H1 (cell line): ENCODE measurements around the gene PLAC9. TPM values are rescaled to one million over a fixed set of nuclear protein-coding genes. Genes with fewer than 3 reads are reported as not detected.

Experiments
- CTCF ChIA-PET: fragments of 300-600 bp; sonication (Branson Sonifier 250); formaldehyde crosslinking; loops from one replicate; lab custom pipeline; 2021; ENCODE audit not compliant: partially characterized antibody; lab: Charles Lee
- POLR2A ChIA-PET: fragments of 300-600 bp; sonication (Branson Sonifier 250); formaldehyde crosslinking; loops from one replicate; lab custom pipeline; 2021; ENCODE audit warnings: inconsistent platforms; ENCODE audit not compliant: partially characterized antibody; lab: Charles Lee
- DNase-seq, 2 experiments: peaks; one replicate each; pipeline versions ENCODE4 v3.0.0 to v3.0.0-alpha.2; 2010 to 2022; ENCODE audit warnings: low spot score in 2 of 2, low read depth in 1 of 2, mixed read lengths in 1 of 2
- FAIRE-seq: peaks from 2 replicates; lab custom pipeline; 2011; peaks lifted over from hg19 to GRCh38; lab: Jason Lieb, UNC
- H2AFZ ChIP-seq: 2 replicates; pipeline ENCODE4 v1.8.1; 2012; ENCODE audit warnings: low read length, inconsistent platforms
- H2AK5ac ChIP-seq: 2 replicates; pipeline ENCODE4 v1.6.1; 2013; ENCODE audit warnings: low read depth, low read length
- H2BK120ac ChIP-seq: replicated peaks from 2 replicates; pipeline ENCODE3; 2013; ENCODE audit warnings: low read depth, low read length, inconsistent platforms
- H2BK12ac ChIP-seq: 2 replicates; pipeline ENCODE4 v1.6.1; 2013; ENCODE audit warnings: low read depth, low read length
- H2BK15ac ChIP-seq: 2 replicates; pipeline ENCODE4 v1.6.1; 2013; ENCODE audit warnings: low read length
- H2BK20ac ChIP-seq: 2 replicates; pipeline ENCODE4 v1.6.1; 2013; ENCODE audit warnings: low read length
- H2BK5ac ChIP-seq: 2 replicates; pipeline ENCODE4 v1.6.1; 2013; ENCODE audit warnings: low read depth, low read length
- H3K14ac ChIP-seq: 2 replicates; pipeline ENCODE4 v1.6.1; 2013; ENCODE audit warnings: inconsistent platforms; ENCODE audit not compliant: insufficient read length
- H3K18ac ChIP-seq: 2 replicates; pipeline ENCODE4 v1.6.1; 2013; ENCODE audit warnings: low read length; ENCODE audit errors: extremely low read depth
- H3K23ac ChIP-seq: 2 replicates; pipeline ENCODE4 v1.6.1; 2013; ENCODE audit warnings: inconsistent platforms; ENCODE audit not compliant: insufficient read length
- H3K23me2 ChIP-seq: 2 replicates; pipeline ENCODE4 v1.6.1; 2013; ENCODE audit warnings: low read depth, low read length
- H3K27ac ChIP-seq: 2 replicates; pipeline ENCODE4 v1.6.1; 2011; ENCODE audit warnings: low read depth, low read length, inconsistent platforms
- H3K27me3 ChIP-seq, 4 experiments: replicated peaks in 1 of 4; 1 replicate in 1 of 4; 2 replicates in 3 of 4; pipeline versions ENCODE4 v1.6.1 to v1.8.1; 2011 to 2013; ENCODE audit warnings: low read length in 3 of 4, mild to moderate bottlenecking in 3 of 4, inconsistent platforms in 2 of 4, mixed read lengths in 2 of 4, moderate library complexity in 1 of 4; ENCODE audit not compliant: control insufficient read depth in 3 of 4, insufficient read depth in 3 of 4; ENCODE audit errors: extremely low read depth in 1 of 4
- H3K36me3 ChIP-seq, 4 experiments: 2 replicates each; pipeline versions ENCODE4 v1.6.1 to v1.8.1; 2011 to 2013; ENCODE audit warnings: mild to moderate bottlenecking in 4 of 4, low read length in 3 of 4, moderate library complexity in 2 of 4, control low read depth in 1 of 4, inconsistent platforms in 1 of 4; ENCODE audit not compliant: insufficient read depth in 4 of 4, control insufficient read depth in 2 of 4
- H3K4ac ChIP-seq: replicated peaks from 2 replicates; pipeline ENCODE3; 2013; ENCODE audit warnings: low read length, low read depth, mixed read lengths, inconsistent platforms; ENCODE audit not compliant: insufficient read length
- H3K4me1 ChIP-seq, 4 experiments: replicated peaks in 1 of 4; 1 replicate in 1 of 4; 2 replicates in 3 of 4; pipeline versions ENCODE4 v1.6.1 to v1.8.1; 2011 to 2013; ENCODE audit warnings: low read length in 3 of 4, inconsistent platforms in 2 of 4, mixed read lengths in 1 of 4; ENCODE audit not compliant: insufficient read depth in 4 of 4, control insufficient read depth in 3 of 4
- H3K4me2 ChIP-seq, 2 experiments: 2 replicates each; pipeline versions ENCODE4 v1.6.1 to v1.8.1; 2011 to 2013; ENCODE audit warnings: low read depth in 2 of 2, low read length in 2 of 2, control low read depth in 1 of 2, inconsistent platforms in 1 of 2, mild to moderate bottlenecking in 1 of 2; ENCODE audit not compliant: insufficient read depth in 1 of 2
- H3K4me3 ChIP-seq, 4 experiments: fragments of 200-600, 300-600 bp in 1 of 4; sonication (generic), shearing (Covaris generic), sonication (Bioruptor Twin) in 1 of 4; 2 replicates each; pipeline versions ENCODE4 v1.5.1 to v1.8.1; 2011 to 2016; ENCODE audit warnings: low read length in 4 of 4, low read depth in 3 of 4, control low read depth in 2 of 4, inconsistent platforms in 2 of 4, mild to moderate bottlenecking in 2 of 4, mixed read lengths in 1 of 4, moderate library complexity in 1 of 4; ENCODE audit not compliant: insufficient read depth in 2 of 4; ENCODE audit errors: extremely low read depth in 1 of 4
- H3K56ac ChIP-seq: replicated peaks from 2 replicates; pipeline ENCODE3; 2013; ENCODE audit warnings: low read depth, mild to moderate bottlenecking, mixed read lengths, low read length, inconsistent platforms; ENCODE audit not compliant: insufficient read length
- H3K79me1 ChIP-seq: 2 replicates; pipeline ENCODE4 v1.6.1; 2013; ENCODE audit warnings: low read depth, low read length, control low read depth
- H3K79me2 ChIP-seq, 2 experiments: 2 replicates each; pipeline versions ENCODE4 v1.6.1 to v1.8.1; 2012 to 2013; ENCODE audit warnings: low read length in 2 of 2, mild to moderate bottlenecking in 2 of 2, inconsistent platforms in 1 of 2; ENCODE audit not compliant: insufficient read depth in 2 of 2, control insufficient read depth in 1 of 2
- H3K9ac ChIP-seq, 4 experiments: replicated peaks in 1 of 4; 1 replicate in 1 of 4; 2 replicates in 3 of 4; pipeline versions ENCODE4 v1.6.1 to v1.8.1; 2011 to 2013; ENCODE audit warnings: low read depth in 3 of 4, low read length in 3 of 4, control low read depth in 2 of 4, mild to moderate bottlenecking in 2 of 4, moderate library complexity in 2 of 4, inconsistent platforms in 1 of 4; ENCODE audit errors: extremely low read depth in 1 of 4
- H3K9me3 ChIP-seq, 2 experiments: 2 replicates each; pipeline versions ENCODE4 v1.6.1 to v1.8.1; 2012 to 2013; ENCODE audit warnings: mild to moderate bottlenecking in 2 of 2, moderate library complexity in 2 of 2, control low read depth in 1 of 2, inconsistent platforms in 1 of 2, low read depth in 1 of 2, low read length in 1 of 2, mixed read lengths in 1 of 2; ENCODE audit not compliant: insufficient read depth in 2 of 2
- H4K20me1 ChIP-seq, 2 experiments: replicated peaks in 1 of 2; 2 replicates each; pipeline versions ENCODE3 to v1.8.1; 2011 to 2013; ENCODE audit warnings: inconsistent platforms in 2 of 2, low read length in 2 of 2, mild to moderate bottlenecking in 1 of 2; ENCODE audit not compliant: insufficient read depth in 2 of 2, control insufficient read depth in 1 of 2
- H4K5ac ChIP-seq: 2 replicates; pipeline ENCODE4 v1.6.1; 2013; ENCODE audit warnings: low read length, low read depth, mixed read lengths, inconsistent platforms; ENCODE audit not compliant: insufficient read length
- H4K8ac ChIP-seq: 2 replicates; pipeline ENCODE4 v1.8.0; 2013; ENCODE audit warnings: mild to moderate bottlenecking, moderate library complexity, low read length, inconsistent platforms; ENCODE audit not compliant: insufficient read depth; ENCODE audit errors: extremely low read depth
- H4K91ac ChIP-seq: replicated peaks from 2 replicates; pipeline ENCODE3; 2013; ENCODE audit warnings: low read length, mixed read lengths, inconsistent platforms; ENCODE audit not compliant: insufficient read length
- POLR2A ChIP-seq, 2 experiments: IDR thresholded peaks; 1 replicate in 1 of 2; 2 replicates in 1 of 2; pipeline ENCODE4 v1.6.1; 2011; ENCODE audit warnings: low read depth in 2 of 2, low read length in 2 of 2, mild to moderate bottlenecking in 2 of 2; ENCODE audit errors: control extremely low read depth in 1 of 2
- polyA plus RNA-seq, 7 experiments: library from polyadenylated mRNA; depleted of rRNA in 3 of 7; stranded (reverse) in 5 of 7; unstranded in 2 of 7; fragments of >200 nt in 5 of 7; fragments of 200-250 nt in 2 of 7; gene quantifications; 1 replicate in 5 of 7; 2 replicates in 1 of 7; 4 replicates in 1 of 7; pipeline versions ENCODE4 v1.2.1 to v1.2.3, GENCODE V29; 2011 to 2013; ENCODE audit warnings: missing spikeins in 2 of 7, mixed read lengths in 2 of 7
- total RNA-seq: library from RNA; stranded (reverse); fragmentation: NEBNext Ultra II Directional; extraction: Animal tissue kit (Norgen Biotek cat#: 25700); gene quantifications from 2 replicates; pipeline ENCODE4 v1.2.1, GENCODE V29; 2021

The PLAC9 gene
- total and polyA plus RNA-seq, 2 of the 8 experiments (the other 6 are each of a cell fraction or from before 2014, with no cell fraction given), result 8.4 to 16.7 TPM

GRCh38 chr10:80192553-80192952, 60.0 kb downstream of the PLAC9 start:
- H3K27me3 ChIP-seq, result no peaks in the 10 kb centered on the region
- no peaks in the 10 kb centered on the region for H3K23me2 ChIP-seq
- H3K36me3 ChIP-seq, result no peaks in the 10 kb centered on the region
- no peak overlapping the region for H3K4me2 ChIP-seq
- H2AFZ ChIP-seq, result no peak overlapping the region
- H2BK12ac ChIP-seq, result no peak overlapping the region
- peaks cover 0 to 30% of the 10 kb centered on the region in 2 experiments; a peak in 3 of 4 replicates for H3K79me2 ChIP-seq
- no peak overlapping the region for H4K91ac ChIP-seq
- H3K23ac ChIP-seq, result no peak overlapping the region
- no peak overlapping the region for H2BK5ac ChIP-seq
- H3K9me3 ChIP-seq, result no peaks in the 10 kb centered on the region
- H4K20me1 ChIP-seq, result peaks cover 5 to 6% of the 10 kb centered on the region in 2 experiments
- H3K27ac ChIP-seq, result no peak overlapping the region
- H4K5ac ChIP-seq, result no peak overlapping the region
- peaks cover 4% of the 10 kb centered on the region for H3K79me1 ChIP-seq
- no peak overlapping the region for H4K8ac ChIP-seq
- no peak overlapping the region for H2BK120ac ChIP-seq
- H3K18ac ChIP-seq, result no peak overlapping the region
- ChIA-PET CTCF (interaction anchor here (1.1 kb wide), 1 partner anchor 24 kb away, joined by 3 read pairs; no protein-coding TSS in a partner anchor), POLR2A (interaction anchor here (1.2 kb wide), 1 partner anchor 11 kb away, joined by 3 read pairs; no protein-coding TSS in a partner anchor)
- DNase-seq, result no peak
- FAIRE-seq, result no peak
- H3K9ac ChIP-seq, result no peak overlapping the region
- no peak overlapping the region for H2BK20ac ChIP-seq
- H3K4me3 ChIP-seq, result no peak overlapping the region
- H2AK5ac ChIP-seq, result no peak overlapping the region
- no peak overlapping the region for H3K56ac ChIP-seq
- no peak overlapping the region for H3K4ac ChIP-seq
- H3K4me1 ChIP-seq, result peaks cover 0 to 12% (median 4%) of the 10 kb centered on the region in 4 experiments; a peak in 3 of 7 replicates
- no peak overlapping the region for H3K14ac ChIP-seq
- no peak overlapping the region for H2BK15ac ChIP-seq
- TF ChIP-seq POLR2A (IDR thresholded peaks at IDR 0.05; ENCODE audit: control extremely low read depth in 1 of 2, low read depth in 2 of 2, low read length in 2 of 2), result no peak
